Activated gamma-delta T cell (primary cell): ENCODE data around the gene G2E3.
"Not testable (repeated sequence)": the region's sequence is repeated elsewhere in the genome, so short reads cannot be mapped to it uniquely, and the experiment has no call there.

Experiments used
- DNase-seq: peaks from one replicate; lab custom pipeline; 2025; lab: John Stamatoyannopoulos, UW
- total RNA-seq, 2 donors: gene quantifications; one replicate each; lab custom pipeline; 2026; lab: John Stamatoyannopoulos, UW

G2E3 gene, protein sequence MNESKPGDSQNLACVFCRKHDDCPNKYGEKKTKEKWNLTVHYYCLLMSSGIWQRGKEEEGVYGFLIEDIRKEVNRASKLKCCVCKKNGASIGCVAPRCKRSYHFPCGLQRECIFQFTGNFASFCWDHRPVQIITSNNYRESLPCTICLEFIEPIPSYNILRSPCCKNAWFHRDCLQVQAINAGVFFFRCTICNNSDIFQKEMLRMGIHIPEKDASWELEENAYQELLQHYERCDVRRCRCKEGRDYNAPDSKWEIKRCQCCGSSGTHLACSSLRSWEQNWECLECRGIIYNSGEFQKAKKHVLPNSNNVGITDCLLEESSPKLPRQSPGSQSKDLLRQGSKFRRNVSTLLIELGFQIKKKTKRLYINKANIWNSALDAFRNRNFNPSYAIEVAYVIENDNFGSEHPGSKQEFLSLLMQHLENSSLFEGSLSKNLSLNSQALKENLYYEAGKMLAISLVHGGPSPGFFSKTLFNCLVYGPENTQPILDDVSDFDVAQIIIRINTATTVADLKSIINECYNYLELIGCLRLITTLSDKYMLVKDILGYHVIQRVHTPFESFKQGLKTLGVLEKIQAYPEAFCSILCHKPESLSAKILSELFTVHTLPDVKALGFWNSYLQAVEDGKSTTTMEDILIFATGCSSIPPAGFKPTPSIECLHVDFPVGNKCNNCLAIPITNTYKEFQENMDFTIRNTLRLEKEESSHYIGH
- total RNA-seq, result 62.4 to 67.6 reads per million in 2 donors

DNA sequence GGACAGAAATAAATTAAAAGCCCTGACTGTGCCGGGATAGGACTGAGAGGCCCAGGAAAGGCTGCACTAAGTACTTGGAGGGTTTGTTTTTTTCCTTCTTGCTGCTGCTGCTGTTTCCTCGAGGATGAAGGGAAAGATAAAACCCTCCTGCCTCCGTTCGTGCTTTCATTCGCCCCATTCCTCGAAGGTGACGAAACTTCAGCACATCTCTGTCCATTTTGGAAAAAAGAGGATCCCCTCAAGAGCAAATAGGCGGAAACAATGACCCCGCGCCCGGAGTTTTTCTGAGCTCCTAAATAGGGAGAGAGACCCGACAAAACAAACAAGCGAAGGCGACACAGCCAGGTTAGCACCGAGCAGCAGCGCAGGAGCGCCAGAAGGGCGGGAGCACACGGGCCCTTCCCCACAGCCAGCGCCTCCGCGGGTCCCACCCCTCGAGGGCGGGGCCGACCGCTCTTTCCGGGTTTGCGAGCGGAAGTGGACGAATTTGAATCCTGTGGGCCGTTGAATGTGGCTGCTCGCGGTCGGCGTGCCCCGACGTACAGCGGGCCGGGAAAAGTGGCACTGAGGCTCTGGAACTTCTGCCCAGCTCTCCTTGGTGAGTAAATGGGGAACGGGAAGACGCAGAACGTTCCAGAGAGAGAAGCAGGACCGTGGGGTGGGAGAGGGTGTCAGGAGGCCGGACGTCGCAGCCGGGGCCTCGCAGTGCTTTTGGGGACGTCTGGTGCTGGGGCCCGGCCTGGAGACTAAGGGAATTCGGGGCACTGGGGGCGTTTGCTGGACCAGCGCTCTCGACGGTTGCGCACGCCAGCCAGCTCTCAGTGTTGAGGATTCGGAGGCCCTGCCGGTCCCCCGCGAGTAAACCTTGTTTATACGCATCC lies at the start of gene G2E3:
Gene G2E3 (plus strand): TSS at position 484 of the 881 bp plus-strand sequence. CDS start 21,922 bp downstream, outside the sequence.
- peak; percentile 68 for DNase-seq

DNA sequence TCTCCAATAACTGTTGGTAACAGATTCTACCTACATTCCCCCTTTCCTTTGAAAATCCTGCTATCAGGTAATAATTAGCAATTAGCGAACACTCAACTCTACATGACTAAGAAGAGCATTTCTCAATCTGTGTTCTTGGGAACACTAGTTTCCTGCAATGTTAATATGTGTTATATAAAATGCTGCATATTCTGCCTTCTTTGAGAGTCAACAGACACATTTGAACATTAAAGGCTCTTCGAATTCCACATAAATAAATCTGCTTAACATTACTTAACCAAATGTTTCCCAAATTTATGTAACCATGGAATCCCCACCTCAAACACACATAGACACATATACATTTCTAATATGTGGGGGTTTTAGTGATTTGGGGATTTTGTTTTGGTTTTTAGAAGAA lies 41.2 kb upstream of the G2E3 start:
- DNase-seq, result no peak

DNA sequence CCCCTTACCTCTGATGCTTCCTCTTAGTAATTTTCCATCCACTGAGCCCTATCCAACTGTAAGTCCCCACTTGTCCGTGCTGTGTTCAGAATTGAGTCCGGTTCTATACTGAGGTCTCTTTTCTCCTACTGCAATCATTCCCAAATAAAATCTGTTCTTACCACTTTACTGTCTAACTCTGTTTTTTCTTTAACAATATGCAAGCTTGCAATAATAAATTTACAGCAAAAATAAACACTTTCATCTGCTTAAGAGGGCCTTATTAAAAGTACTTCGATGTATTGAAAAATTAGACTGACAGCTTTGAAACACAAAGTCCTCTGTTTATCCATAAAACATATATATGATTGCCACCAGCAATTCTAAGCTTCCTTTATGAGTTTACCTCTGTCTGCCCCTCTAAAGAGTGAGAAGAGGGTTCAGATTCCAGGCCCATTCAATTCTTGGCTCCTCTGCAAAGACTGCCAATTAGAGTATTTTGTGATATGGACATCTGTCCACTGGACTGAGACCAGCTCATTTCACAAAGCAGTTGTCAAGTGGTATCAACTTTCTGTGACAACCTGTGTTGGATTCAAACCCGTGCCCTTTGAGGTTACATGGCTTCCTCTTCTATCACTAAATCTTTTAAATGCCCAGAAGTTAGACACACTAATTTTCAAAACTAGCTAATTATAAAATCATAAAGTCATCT lies 39.9 kb upstream of the G2E3 start:
- DNase-seq, result no peak

DNA sequence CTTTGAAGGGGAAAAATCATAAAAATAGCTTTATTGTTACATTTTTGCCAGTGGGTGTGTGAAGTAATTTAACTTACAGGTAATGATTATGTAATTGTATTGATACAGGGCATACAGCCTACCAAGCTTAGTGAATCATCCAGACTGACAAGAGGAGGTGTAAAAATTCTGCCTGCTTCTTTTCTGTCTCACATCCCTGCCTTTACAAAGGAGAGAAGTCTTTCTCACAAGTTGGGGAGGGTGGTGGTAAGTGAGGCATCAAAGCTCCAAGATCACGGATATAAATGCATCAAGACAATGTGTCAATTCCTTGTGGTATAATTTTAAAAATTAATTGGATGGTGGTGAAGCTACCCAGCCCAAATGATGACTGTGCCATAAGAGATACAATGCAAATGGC lies 39.0 kb upstream of the G2E3 start:
- no peak for DNase-seq

DNA sequence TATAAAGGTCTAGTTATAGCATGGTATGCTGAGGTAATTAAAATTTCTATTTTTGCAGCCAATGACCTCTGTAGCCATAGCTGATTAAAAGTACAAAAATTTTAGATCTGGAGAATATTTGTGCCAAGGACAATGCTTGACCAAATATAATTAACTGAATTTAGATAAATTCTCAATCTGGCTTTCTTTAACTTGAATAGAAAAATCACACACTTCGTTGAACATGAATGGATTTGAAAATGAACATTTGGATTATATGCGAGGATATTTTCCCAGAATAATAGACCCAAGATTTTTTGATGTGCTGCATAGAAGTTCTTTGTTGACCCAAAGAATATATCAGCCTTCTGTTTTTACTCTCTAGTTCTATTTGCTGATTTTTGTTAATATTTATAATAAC lies 38.4 kb upstream of the G2E3 start:
- no peak for DNase-seq

DNA sequence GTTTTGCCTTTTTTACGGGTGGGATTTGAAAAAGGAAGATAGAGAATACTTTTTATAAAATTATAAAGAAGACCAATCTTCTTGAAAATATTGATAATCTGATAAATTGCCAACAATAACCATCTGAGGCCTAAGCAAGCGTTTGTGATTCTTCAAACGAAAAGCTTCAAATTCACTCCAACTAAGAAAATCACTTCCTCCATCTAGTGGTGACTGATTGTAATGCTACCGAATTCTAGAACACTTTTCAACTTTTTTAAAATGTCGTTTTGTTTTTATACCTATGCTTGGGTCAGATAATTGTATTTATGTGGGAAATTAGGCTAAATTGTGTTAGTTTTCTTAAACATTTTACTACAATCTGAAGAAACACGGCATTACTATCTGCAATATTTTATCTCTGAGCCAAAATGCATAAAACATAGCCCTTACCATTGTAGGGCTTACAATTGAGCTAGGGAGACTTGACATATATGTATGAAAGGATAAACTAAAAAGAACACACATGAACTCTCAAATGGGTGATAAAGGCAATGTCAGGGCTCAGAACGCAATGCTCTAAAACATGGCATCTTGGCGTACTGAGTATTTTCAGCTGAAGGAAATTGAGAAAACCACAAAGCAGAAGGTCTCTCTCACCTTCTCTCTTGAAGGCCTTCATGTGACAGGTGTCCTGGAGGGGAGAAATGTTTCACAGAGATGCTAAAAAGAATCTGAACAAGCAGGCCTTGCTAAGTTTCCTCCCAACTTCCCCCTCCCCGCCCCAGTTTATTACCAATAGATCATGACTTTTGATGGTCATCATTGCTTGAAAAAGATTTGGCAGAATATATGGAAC lies 36.8 kb upstream of the G2E3 start:
- no peak for DNase-seq

DNA sequence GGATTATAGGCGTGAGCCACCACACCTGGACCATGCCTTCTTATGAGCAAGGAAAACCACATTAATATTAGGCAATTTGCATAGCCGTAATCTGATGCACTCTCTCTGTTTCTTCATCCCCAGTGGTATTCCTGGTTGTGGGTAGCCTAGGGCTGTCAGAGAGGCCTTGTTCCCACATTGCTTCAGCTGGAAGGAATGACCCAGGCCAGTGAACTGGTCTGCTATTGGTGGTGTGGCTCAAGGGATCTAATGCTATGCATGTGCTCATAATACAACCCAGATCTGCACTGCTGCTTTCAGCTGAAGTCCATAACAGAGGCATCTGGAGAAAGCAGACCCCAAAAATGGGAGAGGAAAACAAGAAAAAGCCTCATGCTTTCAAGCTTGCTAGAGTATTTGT lies 33.1 kb upstream of the G2E3 start:
- DNase-seq, result no peak

DNA sequence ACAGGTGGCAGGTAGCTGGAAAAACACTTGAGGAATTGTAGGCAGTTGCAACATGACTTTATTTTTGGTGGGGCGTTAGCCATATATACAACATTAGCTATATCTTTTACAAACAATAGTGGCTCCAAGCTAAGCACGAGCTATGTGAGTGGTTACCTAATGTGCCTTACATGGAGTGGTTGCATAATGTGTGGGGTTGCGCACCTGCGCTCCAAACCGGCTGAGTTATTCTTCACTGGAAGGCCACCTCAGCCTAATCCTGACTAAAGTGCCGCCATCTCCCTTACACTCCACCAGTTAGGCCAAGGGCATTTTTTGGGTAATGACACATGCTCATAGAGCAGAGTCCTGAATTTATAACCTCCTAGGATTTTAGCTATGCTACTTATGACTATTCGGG lies 31.8 kb upstream of the G2E3 start:
- DNase-seq, result no peak

DNA sequence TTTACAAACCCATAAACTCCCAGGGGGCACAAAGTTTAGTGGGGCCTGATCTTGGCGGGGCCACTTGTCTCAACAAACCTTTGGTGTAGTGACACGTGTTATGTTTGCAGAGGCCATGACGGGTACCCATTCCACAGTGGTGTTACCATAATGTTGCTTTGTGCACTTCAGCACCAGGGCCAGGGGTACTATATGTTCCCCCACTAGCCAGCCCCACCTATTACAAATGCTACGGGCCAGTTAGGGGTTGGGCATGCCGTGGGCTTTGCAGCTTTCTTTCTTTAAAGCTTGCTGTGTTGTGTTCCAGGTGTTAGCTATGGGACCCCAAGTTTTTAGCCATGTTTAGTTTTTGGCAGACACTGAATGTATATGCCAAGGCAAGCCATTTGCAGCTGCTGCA lies 30.8 kb upstream of the G2E3 start:
- no peak for DNase-seq

DNA sequence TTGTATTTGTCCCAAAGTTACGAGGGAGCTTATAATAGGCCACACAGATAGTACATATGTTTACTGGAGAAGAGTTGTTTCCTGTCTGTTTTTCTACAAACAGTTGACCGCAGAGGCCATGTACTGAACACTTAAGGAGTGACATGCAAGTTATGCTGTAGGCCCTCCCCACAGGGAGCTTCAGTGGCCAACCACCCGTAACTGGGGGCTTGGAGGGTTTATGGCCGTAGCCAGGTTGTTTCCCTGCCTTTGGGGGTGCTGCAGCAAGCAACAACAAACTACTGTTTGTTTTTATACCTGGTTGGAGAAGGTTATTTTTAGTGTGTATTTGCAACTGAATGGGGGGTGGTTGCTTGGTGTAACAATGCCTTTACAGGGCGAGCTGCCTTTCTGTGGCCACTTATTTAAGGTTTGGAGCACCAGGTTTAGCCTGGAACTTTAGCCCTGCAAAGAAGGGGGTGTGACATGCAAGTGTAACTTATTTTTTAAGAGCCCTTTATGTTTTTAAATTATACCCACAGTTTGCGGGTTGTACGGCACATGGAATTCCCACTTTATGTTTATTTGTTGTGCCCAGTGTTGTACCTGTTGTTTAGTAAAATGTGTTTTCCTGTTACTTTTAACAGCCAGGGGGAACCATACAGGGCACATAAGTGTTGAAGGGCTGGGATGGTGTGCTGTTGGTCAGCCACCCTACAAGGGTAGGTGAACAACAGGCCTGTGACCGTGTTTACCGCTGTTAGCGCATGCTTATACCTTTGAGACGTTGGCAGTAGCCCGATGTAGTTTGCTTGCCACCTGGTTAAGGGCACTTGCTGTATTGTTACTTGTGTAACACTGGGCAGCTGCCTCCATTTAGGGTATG lies 29.9 kb upstream of the G2E3 start:
- no peak for DNase-seq

DNA sequence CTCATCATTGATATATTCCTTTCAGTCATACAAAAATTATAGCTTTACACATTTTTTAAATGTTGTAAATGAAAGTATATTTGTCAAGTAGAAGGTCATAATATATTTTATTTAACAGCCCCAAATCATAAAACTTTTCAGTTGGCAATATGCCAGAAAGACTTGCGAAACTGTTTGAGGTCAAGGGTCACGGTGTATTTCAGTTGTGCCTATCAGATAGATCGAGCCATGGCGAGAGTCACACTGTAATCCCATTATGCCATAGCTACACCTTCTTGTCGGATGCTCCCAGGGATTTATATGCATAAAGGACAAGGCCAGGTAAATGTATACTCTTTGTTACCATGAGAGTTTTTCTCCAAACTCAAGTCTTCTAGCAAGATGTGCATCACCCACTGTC lies 26.7 kb upstream of the G2E3 start:
- DNase-seq, result no peak

DNA sequence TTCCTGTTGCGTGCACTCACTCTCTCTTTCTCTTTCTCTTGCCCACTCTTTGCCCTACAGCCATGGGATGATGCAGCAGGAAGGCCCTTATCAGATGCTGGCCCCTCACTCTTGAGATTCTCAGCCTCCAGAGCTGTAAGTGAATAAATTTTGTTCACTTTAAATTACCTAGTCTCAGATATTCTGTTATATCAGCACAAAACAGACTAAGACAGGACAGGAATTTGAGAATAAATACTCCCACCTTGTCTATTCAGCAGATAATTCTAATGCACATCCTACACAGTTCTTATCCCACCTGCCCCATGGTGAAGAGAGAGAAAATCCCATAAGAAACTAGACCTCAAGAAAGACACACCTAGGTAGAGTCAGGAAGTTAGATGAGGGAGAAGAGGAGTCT lies 25.8 kb upstream of the G2E3 start:
- DNase-seq, result no peak

DNA sequence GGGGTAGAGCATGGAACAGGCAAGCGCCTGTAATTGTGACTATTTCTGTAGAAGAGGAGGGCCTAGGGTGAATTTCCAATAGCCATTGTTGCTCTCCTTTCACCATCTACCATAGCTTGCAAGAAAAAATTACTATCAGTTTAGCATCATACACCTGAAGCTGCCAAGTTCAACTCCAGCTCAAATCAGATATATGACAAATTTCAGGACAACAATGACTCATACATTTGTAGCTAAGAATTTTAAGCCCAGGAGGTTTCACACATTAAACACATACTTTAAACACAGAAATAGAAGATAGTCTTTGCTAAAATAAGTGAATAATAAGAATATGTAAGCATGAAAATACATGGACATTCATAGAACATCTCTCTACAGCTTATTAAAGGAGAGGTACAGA lies 17.6 kb upstream of the G2E3 start:
- DNase-seq, result no peak

DNA sequence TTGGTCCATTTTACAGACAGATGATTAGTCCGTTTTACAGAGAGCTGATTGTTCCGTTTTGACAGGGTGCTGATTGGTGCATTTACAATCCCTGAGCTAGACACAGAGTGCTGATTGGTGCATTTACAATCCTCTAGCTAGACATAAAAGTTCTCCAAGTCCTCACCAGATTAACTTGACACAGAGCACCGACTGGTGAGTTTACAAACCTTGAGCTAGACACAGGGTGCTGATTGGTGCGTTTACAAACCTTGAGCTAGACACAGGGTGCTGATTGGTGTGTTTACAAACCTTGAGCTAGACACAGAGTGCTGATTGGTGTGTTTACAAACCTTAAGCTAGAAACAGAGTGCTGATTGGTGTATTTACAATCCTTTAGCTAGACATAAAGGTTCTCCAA lies 12.2 kb upstream of the G2E3 start:
- DNase-seq, result not testable (repeated sequence)

DNA sequence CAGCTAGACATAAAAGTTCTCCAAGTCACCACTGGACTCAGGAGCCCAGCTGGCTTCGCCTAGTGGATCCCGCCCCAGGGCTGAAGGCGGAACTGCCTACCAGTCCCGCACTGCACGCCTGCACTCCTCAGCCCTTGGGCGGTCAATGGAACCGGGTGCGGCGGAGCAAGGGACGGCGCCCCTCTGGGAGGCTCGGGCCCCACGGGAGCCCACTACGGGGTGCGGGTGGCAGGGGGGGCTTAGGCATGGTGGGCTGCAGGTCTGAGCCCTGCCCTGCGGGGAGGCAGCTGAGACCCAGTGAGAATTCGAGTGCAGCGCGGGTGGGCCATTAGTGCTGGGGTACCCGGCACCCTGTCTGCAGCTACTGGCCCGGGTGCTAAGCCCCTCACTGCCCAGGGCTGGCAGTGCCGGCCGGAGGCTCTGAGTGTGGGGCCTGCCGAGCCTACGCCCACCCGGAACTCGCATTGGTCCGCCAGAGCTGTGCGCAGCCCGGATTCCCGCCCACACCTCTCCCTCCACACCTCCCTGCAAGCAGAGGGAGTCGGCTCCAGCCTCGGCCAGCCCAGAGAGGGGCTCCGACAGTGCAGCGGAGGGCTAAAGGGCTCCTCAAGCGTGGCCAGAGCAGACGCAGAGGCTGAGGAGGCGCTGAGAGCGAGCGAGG lies 11.4 kb upstream of the G2E3 start:
- no peak for DNase-seq

DNA sequence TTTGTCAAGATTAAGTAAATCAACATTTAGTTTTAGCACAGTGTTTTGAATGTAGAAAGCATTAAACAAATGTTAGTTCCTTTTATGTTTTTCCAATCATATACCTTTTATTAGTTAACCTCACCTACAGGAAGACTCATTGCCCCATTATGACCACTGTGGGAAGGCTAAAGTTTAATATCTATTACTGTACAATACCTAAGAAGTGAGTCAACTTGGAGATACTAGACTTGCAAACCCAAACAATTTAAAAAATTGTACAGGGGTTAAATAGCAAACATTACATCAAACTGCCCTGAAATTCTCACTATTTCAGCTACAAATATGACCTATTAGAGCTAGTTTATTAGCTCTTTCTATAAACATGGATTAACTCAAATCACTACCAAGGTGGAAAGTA lies 8.6 kb upstream of the G2E3 start:
- no peak for DNase-seq

DNA sequence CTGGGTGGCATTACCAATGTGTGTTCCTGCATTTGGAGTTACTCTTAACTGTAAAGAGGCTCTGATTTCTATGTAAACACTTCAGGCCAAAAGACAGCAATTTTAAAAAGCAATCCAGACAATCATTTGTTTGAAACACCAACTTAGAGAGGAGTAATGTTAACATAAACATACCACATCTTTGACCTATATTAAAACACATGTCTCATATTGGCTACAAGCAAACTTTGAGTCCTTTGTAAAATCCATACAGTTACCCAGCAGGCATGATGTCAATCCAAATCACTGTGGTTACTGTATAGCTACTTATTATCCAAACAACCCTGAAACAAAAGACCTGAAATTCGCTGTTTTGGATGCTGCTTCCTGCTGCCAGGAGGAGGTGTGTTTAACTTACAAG lies 7.5 kb upstream of the G2E3 start:
- DNase-seq, result no peak

DNA sequence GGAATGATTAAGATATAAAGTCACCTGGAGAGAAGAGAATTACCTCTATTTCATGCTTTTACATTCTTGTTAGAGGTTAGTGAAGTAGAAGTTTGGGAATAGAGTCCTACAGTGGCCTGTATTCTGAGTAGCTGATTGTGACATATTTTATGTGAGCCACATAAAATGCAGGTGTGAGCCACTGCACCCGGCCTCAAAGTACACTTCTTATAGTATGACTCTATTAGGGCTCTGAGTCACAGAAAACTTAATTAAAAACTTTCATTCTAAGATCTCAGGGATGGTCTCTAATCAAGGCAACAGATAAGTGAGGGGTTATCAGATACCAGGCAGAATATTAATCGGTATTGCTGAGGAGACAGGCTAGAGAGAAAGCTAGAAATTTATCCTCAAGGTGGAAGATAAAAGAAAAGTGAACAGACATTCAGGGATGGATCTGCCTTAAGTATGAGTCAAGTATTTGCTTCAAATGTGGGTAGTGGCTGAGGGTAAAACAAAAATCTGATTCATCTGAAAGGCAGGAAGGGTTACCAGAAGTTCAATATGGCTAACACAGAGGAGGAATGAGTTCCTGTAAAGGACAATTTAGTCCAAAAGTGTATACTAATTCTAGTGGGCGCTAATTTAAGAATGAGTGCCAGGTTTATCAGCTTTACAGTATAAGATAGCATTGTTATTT lies 5.5 kb upstream of the G2E3 start:
- DNase-seq, result no peak

DNA sequence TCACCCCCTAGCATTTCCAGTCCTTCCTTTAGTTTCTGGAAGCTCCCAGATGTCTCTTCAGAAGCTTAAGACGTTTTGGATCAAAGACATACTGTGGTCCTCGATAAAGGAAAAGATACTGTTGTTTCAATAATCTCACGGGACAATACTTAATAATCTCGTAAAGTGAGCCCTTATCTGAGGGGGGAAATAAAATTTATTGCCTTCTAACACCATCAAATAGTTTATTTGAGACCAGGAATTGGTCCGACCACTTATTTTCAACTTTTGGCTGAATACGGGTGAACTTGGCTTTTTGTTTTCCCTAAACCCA lies 640 bp upstream of the G2E3 start:
- no peak for DNase-seq
